Keratinocyte (primary cell): Measurements from ENCODE around the gene HSPB9. TPM values are rescaled to one million over a fixed set of nuclear protein-coding genes. Genes with fewer than 3 reads are reported as not detected.

Experiments
- DNase-seq: peaks from one replicate; pipeline ENCODE4 v3.0.0-alpha.2; 2011; ENCODE audit warnings: low read depth, missing footprints, low spot score
- FAIRE-seq: peaks from 2 replicates; lab custom pipeline; 2011; peaks lifted over from hg19 to GRCh38; lab: Jason Lieb, UNC
- H2AFZ ChIP-seq: 2 replicates; pipeline ENCODE4 v1.6.0; 2012; ENCODE audit warnings: low read length, control low read depth, inconsistent platforms; ENCODE audit not compliant: control insufficient read depth
- H3K27ac ChIP-seq: 2 replicates; pipeline ENCODE4 v1.5.1; 2011; ENCODE audit warnings: low read length; ENCODE audit not compliant: control insufficient read depth, insufficient read depth
- H3K27me3 ChIP-seq: 3 replicates; pipeline ENCODE4 v1.6.0; 2011; ENCODE audit warnings: low read length; ENCODE audit not compliant: control insufficient read depth, insufficient read depth; ENCODE audit errors: extremely low read depth
- H3K36me3 ChIP-seq, 2 experiments: 2 replicates in 1 of 2; 3 replicates in 1 of 2; pipeline ENCODE4 v1.5.1; 2011; ENCODE audit warnings: low read length in 2 of 2, mild to moderate bottlenecking in 1 of 2; ENCODE audit not compliant: control insufficient read depth in 2 of 2, insufficient read depth in 2 of 2; ENCODE audit errors: extremely low read depth in 1 of 2
- H3K4me1 ChIP-seq: 3 replicates; pipeline ENCODE4 v1.5.1; 2011; ENCODE audit warnings: low read length; ENCODE audit not compliant: control insufficient read depth, insufficient read depth; ENCODE audit errors: extremely low read depth
- H3K4me2 ChIP-seq: 3 replicates; pipeline ENCODE4 v1.6.0; 2011; ENCODE audit warnings: low read depth, low read length; ENCODE audit not compliant: control insufficient read depth, insufficient read depth; ENCODE audit errors: extremely low read depth
- H3K4me3 ChIP-seq, 3 experiments: fragments of 200-600 bp in 1 of 3; sonication (generic) in 1 of 3; 2 replicates in 2 of 3; 3 replicates in 1 of 3; pipeline ENCODE4 v1.5.1; 2011 to 2016; ENCODE audit warnings: low read length in 3 of 3, mild to moderate bottlenecking in 3 of 3, control low read depth in 2 of 3, inconsistent platforms in 1 of 3, low read depth in 1 of 3, mixed read lengths in 1 of 3, mixed run types in 1 of 3, moderate library complexity in 1 of 3; ENCODE audit not compliant: control insufficient read depth in 2 of 3, insufficient read depth in 2 of 3; ENCODE audit errors: extremely low read depth in 1 of 3
- H3K79me2 ChIP-seq: 2 replicates; pipeline ENCODE4 v1.6.0; 2012; ENCODE audit warnings: low read length; ENCODE audit not compliant: control insufficient read depth, insufficient read depth
- H3K9ac ChIP-seq: 3 replicates; pipeline ENCODE4 v1.6.0; 2011; ENCODE audit warnings: low read length; ENCODE audit not compliant: control insufficient read depth, insufficient read depth; ENCODE audit errors: extremely low read depth
- H3K9me1 ChIP-seq: 3 replicates; pipeline ENCODE4 v1.6.0; 2011; ENCODE audit warnings: low read length; ENCODE audit not compliant: control insufficient read depth, insufficient read depth; ENCODE audit errors: extremely low read depth
- H3K9me3 ChIP-seq: 2 replicates; pipeline ENCODE4 v1.5.1; 2012; ENCODE audit warnings: low read depth, low read length; ENCODE audit not compliant: control insufficient read depth
- H4K20me1 ChIP-seq: 3 replicates; pipeline ENCODE4 v1.6.0; 2011; ENCODE audit warnings: low read length; ENCODE audit not compliant: control insufficient read depth, insufficient read depth; ENCODE audit errors: extremely low read depth
- CTCF ChIP-seq, 3 experiments: IDR thresholded peaks in 1 of 3; conservative IDR thresholded peaks in 1 of 3; optimal IDR thresholded peaks in 1 of 3; 2 replicates in 2 of 3; 3 replicates in 1 of 3; pipeline versions ENCODE3 to v1.5.1; 2011; ENCODE audit warnings: low read length in 3 of 3, mild to moderate bottlenecking in 3 of 3, moderate library complexity in 2 of 3, control low read depth in 1 of 3, inconsistent platforms in 1 of 3; ENCODE audit not compliant: insufficient read depth in 2 of 3; ENCODE audit errors: extremely low read depth in 1 of 3
- EZH2 ChIP-seq: IDR thresholded peaks from one replicate; pipeline ENCODE4 v1.6.1; 2012; ENCODE audit warnings: inconsistent platforms, mild to moderate bottlenecking, low read length, moderate library complexity
- dilution Hi-C: fragments of 300-500 bp; cut with MboI; formaldehyde crosslinking; loops from one replicate; pipeline ENCODE4 v1.7.0; 2020; ENCODE audit warnings: low sequenced_read_pairs; ENCODE audit not compliant: extremely low pct_ligation_motif_present
- polyA plus RNA-seq, 5 experiments: library from polyadenylated mRNA; depleted of rRNA in 3 of 5; stranded (reverse) in 3 of 5; stranded (forward) in 1 of 5; unstranded in 1 of 5; fragments of >200 nt; gene quantifications; 1 replicate in 1 of 5; 2 replicates in 3 of 5; 3 replicates in 1 of 5; pipeline versions ENCODE4 v1.2.1 to v1.2.3, GENCODE V29; 2011 to 2012; ENCODE audit warnings: missing spikeins in 2 of 5, low read depth in 1 of 5, low replicate concordance in 1 of 5

Gene HSPB9
- polyA plus RNA-seq, 1 donor (not counting 4 experiments of a cell fraction or from before 2014, with no cell fraction given): not detected

- TF ChIP-seq CTCF (optimal IDR thresholded peaks at IDR 0.05 in 1 of 3, IDR thresholded peaks at IDR 0.05 in 1 of 3, conservative IDR thresholded peaks at IDR 0.05 in 1 of 3; ENCODE audit: extremely low read depth in 1 of 3, insufficient read depth in 2 of 3, low read length in 3 of 3): no peak
- no peak for FAIRE-seq
These were observed 37.9 kb downstream of the HSPB9 start for GRCh38 chr17:42160531-42160910.

GRCh38 chr17:42163113-42163512, 40.5 kb downstream of the HSPB9 start:
- no peak overlapping the region for H3K4me3 ChIP-seq
- H3K9me3 ChIP-seq: no peaks in the 10 kb centered on the region
- no peaks in the 10 kb centered on the region for H3K36me3 ChIP-seq
- H3K4me2 ChIP-seq: no peak overlapping the region
- DNase-seq (no peak), FAIRE-seq (no peak)
- no peaks in the 10 kb centered on the region for H3K27me3 ChIP-seq
- H3K79me2 ChIP-seq: no peaks in the 10 kb centered on the region
- peaks cover 3% of the 10 kb centered on the region for H3K4me1 ChIP-seq
- no peaks in the 10 kb centered on the region for H4K20me1 ChIP-seq
- no peak overlapping the region for H2AFZ ChIP-seq
- dilution Hi-C loops: no loop called here
- H3K9me1 ChIP-seq: no peaks in the 10 kb centered on the region
- no peak overlapping the region for H3K27ac ChIP-seq
- no peak overlapping the region for H3K9ac ChIP-seq
- peak; percentile 47 to 72 (median 58) for TF ChIP-seq CTCF (optimal IDR thresholded peaks at IDR 0.05 in 1 of 3, IDR thresholded peaks at IDR 0.05 in 1 of 3, conservative IDR thresholded peaks at IDR 0.05 in 1 of 3; ENCODE audit: extremely low read depth in 1 of 3, insufficient read depth in 2 of 3, low read length in 3 of 3)
- TF ChIP-seq EZH2: no peak

More at GRCh38 chr17:42160531-42160910, 37.9 kb downstream of the HSPB9 start:
- no peaks in the 10 kb centered on the region for H3K36me3 ChIP-seq
- H3K4me2 ChIP-seq: no peak overlapping the region
- DNase-seq: no peak
- H3K9me3 ChIP-seq: no peaks in the 10 kb centered on the region
- no peaks in the 10 kb centered on the region for H3K27me3 ChIP-seq
- no peak overlapping the region for H2AFZ ChIP-seq
- H3K4me3 ChIP-seq: no peak overlapping the region
- no peaks in the 10 kb centered on the region for H3K9me1 ChIP-seq
- H3K4me1 ChIP-seq: peaks cover 5% of the 10 kb centered on the region
- no peaks in the 10 kb centered on the region for H3K79me2 ChIP-seq
- dilution Hi-C loops: no loop called here
- H3K9ac ChIP-seq: no peak overlapping the region
- H4K20me1 ChIP-seq: no peaks in the 10 kb centered on the region
- H3K27ac ChIP-seq: no peak overlapping the region
